GM12878 (cell line): ENCODE results near the gene KRTAP10-1. TPM values are rescaled to one million over a fixed set of nuclear protein-coding genes. Genes with fewer than 3 reads are reported as not detected.

Experiments
- ATAC-seq: fragments of 200-7000 bp; cut with Tn5 transposase; 3 replicates; pipeline ENCODE4 v1.9.1; 2020; ENCODE audit warnings: mild to moderate bottlenecking, moderate library complexity
- BruUV-seq: library from RNA; stranded (reverse); fragments of 400-500 nt; replicated peaks from 2 replicates; lab custom pipeline; 2021; lab: Mats Ljungman, UMichigan
- CTCF ChIA-PET: fragments of 300-600 bp; sonication (Branson Sonifier 250); formaldehyde crosslinking; extraction: SDS; loops from one replicate; lab custom pipeline; 2021; ENCODE audit warnings: inconsistent platforms; lab: Yijun Ruan, JAX
- POLR2A ChIA-PET: fragments of 350-600 bp; formaldehyde crosslinking; extraction: SDS; loops from one replicate; lab custom pipeline; 2021; ENCODE audit warnings: inconsistent platforms; lab: Charles Lee
- RAD21 ChIA-PET: fragments of 300-600 bp; sonication (Branson Sonifier 250); formaldehyde crosslinking; loops from one replicate; lab custom pipeline; 2023; ENCODE audit warnings: antibody characterized with exemption; ENCODE audit not compliant: unreplicated experiment; lab: Charles Lee
- SMC1A ChIA-PET: fragments of 300-600 bp; sonication (Branson Sonifier 250); formaldehyde crosslinking; loops from one replicate; lab custom pipeline; 2023; ENCODE audit not compliant: unreplicated experiment, uncharacterized antibody; lab: Charles Lee
- DNase-seq: peaks from one replicate; pipeline ENCODE4 v3.0.0-alpha.2; 2011; ENCODE audit warnings: low read depth, low spot score
- FAIRE-seq: peaks from 3 replicates; lab custom pipeline; 2011; peaks lifted over from hg19 to GRCh38; lab: Jason Lieb, UNC
- H2AFZ ChIP-seq: 2 replicates; pipeline ENCODE4 v1.6.0; 2011; ENCODE audit warnings: low read depth, low read length, control low read depth; ENCODE audit not compliant: control insufficient read depth
- H3K27ac ChIP-seq: 2 replicates; pipeline ENCODE4 v1.5.1; 2011; ENCODE audit warnings: control low read depth; ENCODE audit not compliant: control insufficient read depth, insufficient read depth
- H3K27me3 ChIP-seq, 2 experiments: replicated peaks in 1 of 2; 2 replicates each; pipeline versions ENCODE4 v1.6.0 to v1.6.1; 2011; ENCODE audit warnings: low read length in 1 of 2; ENCODE audit not compliant: control insufficient read depth in 2 of 2, insufficient read depth in 2 of 2
- H3K36me3 ChIP-seq, 2 experiments: 2 replicates each; pipeline ENCODE4 v1.5.1; 2011; ENCODE audit warnings: low read length in 1 of 2; ENCODE audit not compliant: control insufficient read depth in 2 of 2, insufficient read depth in 2 of 2
- H3K4me1 ChIP-seq: 2 replicates; pipeline ENCODE4 v1.6.1; 2011; ENCODE audit warnings: mild to moderate bottlenecking, low read length, moderate library complexity, mixed read lengths; ENCODE audit not compliant: control insufficient read depth, insufficient read depth
- H3K4me2 ChIP-seq: 2 replicates; pipeline ENCODE4 v1.6.0; 2011; ENCODE audit warnings: control low read depth; ENCODE audit not compliant: control insufficient read depth, insufficient read depth
- H3K4me3 ChIP-seq: fragments of 200-600 bp; sonication (generic); 2 replicates; pipeline ENCODE4 v1.5.1; 2016
- H3K79me2 ChIP-seq: 2 replicates; pipeline ENCODE4 v1.6.0; 2011; ENCODE audit warnings: low read length; ENCODE audit not compliant: control insufficient read depth, insufficient read depth
- H3K9ac ChIP-seq: 2 replicates; pipeline ENCODE4 v1.8.0; 2011; ENCODE audit warnings: low read length, control low read depth, mixed read lengths; ENCODE audit not compliant: control insufficient read depth, insufficient read depth
- H3K9me3 ChIP-seq: replicated peaks from 3 replicates; pipeline ENCODE4 v1.5.1; 2011; ENCODE audit warnings: mild to moderate bottlenecking, low read length; ENCODE audit not compliant: control insufficient read depth, insufficient read depth
- H4K20me1 ChIP-seq: 2 replicates; pipeline ENCODE4 v1.6.0; 2011; ENCODE audit not compliant: control insufficient read depth, insufficient read depth
- ATF3 ChIP-seq: IDR thresholded peaks from 2 replicates; pipeline ENCODE4 v1.6.1; 2011; ENCODE audit warnings: low read depth, mild to moderate bottlenecking, low read length, moderate library complexity, borderline replicate concordance; ENCODE audit errors: extremely low read depth
- BCL11A ChIP-seq: IDR thresholded peaks from 2 replicates; pipeline ENCODE4 v1.6.1; 2011; ENCODE audit warnings: low read depth, low read length
- CEBPB ChIP-seq, 2 experiments: fragments of 150-350 bp in 1 of 2; IDR thresholded peaks; 2 replicates each; pipeline ENCODE4 v1.6.1; 2012 to 2014; ENCODE audit warnings: low read depth in 2 of 2, low read length in 2 of 2, borderline replicate concordance in 1 of 2, inconsistent platforms in 1 of 2
- E4F1 ChIP-seq: fragments of 450-650 bp; IDR thresholded peaks from 2 replicates; pipeline ENCODE4 v1.6.1; 2018; ENCODE audit warnings: borderline replicate concordance, mild to moderate bottlenecking; ENCODE audit not compliant: partially characterized antibody
- HCFC1 ChIP-seq: fragments of 150-350 bp; IDR thresholded peaks from 2 replicates; pipeline ENCODE4 v1.6.1; 2014; ENCODE audit warnings: low read length
- HDAC6 ChIP-seq: fragments of 200-600 bp; sonication (generic); IDR thresholded peaks from one replicate; pipeline ENCODE4 v1.8.0; 2017; ENCODE audit warnings: antibody characterized with exemption; ENCODE audit not compliant: unreplicated experiment
- JUNB ChIP-seq: IDR thresholded peaks from 2 replicates; pipeline ENCODE4 v1.6.1; 2016; ENCODE audit warnings: antibody characterized with exemption, mild to moderate bottlenecking
- MYC ChIP-seq: IDR thresholded peaks from 2 replicates; pipeline ENCODE4 v1.6.1; 2011; ENCODE audit warnings: mild to moderate bottlenecking, low read length, moderate library complexity, inconsistent platforms; ENCODE audit not compliant: insufficient read depth, insufficient replicate concordance, insufficient read length, severe bottlenecking
- NR2C2 ChIP-seq: IDR thresholded peaks from 2 replicates; pipeline ENCODE4 v1.6.1; 2011; ENCODE audit warnings: borderline replicate concordance, low read depth; ENCODE audit not compliant: control insufficient read depth, insufficient read length
- SMAD5 ChIP-seq: IDR thresholded peaks from 2 replicates; pipeline ENCODE4 v1.6.1; 2016; ENCODE audit warnings: antibody characterized with exemption, low read depth
- TARDBP ChIP-seq: IDR thresholded peaks from 2 replicates; pipeline ENCODE4 v1.6.1; 2016; ENCODE audit warnings: borderline replicate concordance
- YY1 ChIP-seq: IDR thresholded peaks from 2 replicates; pipeline ENCODE4 v1.6.1; 2011; ENCODE audit warnings: low read depth, mild to moderate bottlenecking, low read length
- ZBTB40 ChIP-seq: fragments of 450-650 bp; IDR thresholded peaks from 2 replicates; pipeline ENCODE4 v1.6.1; 2016; ENCODE audit warnings: mild to moderate bottlenecking, moderate library complexity, borderline replicate concordance
- WGBS: methylation state at CpG from one replicate; pipeline ENCODE4 v1.1.6; 2016; ENCODE audit warnings: low lambda C conversion rate; ENCODE audit not compliant: insufficient replicate concordance, insufficient coverage; ENCODE audit errors: missing lambda C conversion rate; 5-methylcytosine and 5-hydroxymethylcytosine counted together
- in situ Hi-C: fragments of 300-500 bp; cut with MboI; formaldehyde crosslinking; loops from 9 replicates; pipeline ENCODE4 v1.14.3; 2018; ENCODE audit warnings: mixed read lengths
- intact Hi-C: fragments of 100-400 bp; cut with micrococcal nuclease; formaldehyde crosslinking; loops from one replicate; pipeline ENCODE4 v1.14.2; 2022; ENCODE audit not compliant: unreplicated experiment
- polyA plus RNA-seq, 11 experiments: library from polyadenylated mRNA; depleted of rRNA in 4 of 11; unstranded in 6 of 11; stranded (reverse) in 5 of 11; fragments of >200 nt; fragmentation: Nextera tagmentation in 4 of 11; fragmentation: Illumina TruSeq in 1 of 11; extraction: Ambion mirVana in 4 of 11; extraction: Trizol in 1 of 11; gene quantifications; 1 replicate in 1 of 11; 2 replicates in 10 of 11; pipeline versions ENCODE4 v1.2.1 to v1.2.3, GENCODE V29; 2011 to 2016; ENCODE audit warnings: inconsistent platforms in 2 of 11, missing spikeins in 2 of 11, low read depth in 1 of 11
- total RNA-seq, 4 experiments: library from RNA; depleted of rRNA in 3 of 4; stranded (reverse); fragments of >200 nt in 3 of 4; fragmentation: Illumina TruSeq in 1 of 4; extraction: Trizol in 1 of 4; gene quantifications; 2 replicates each; pipeline versions ENCODE4 v1.2.1 to v1.2.3, GENCODE V29; 2013 to 2021

Gene KRTAP10-1
- total and polyA plus RNA-seq, 10 of the 15 experiments (the other 5 are each of a cell fraction or from before 2014, with no cell fraction given), result not detected

GRCh38 chr21:44585892-44586291, 45.9 kb upstream of the KRTAP10-1 start:
- no peak overlapping the region for H3K4me2 ChIP-seq
- ChIA-PET CTCF (no interaction called here), POLR2A (no interaction called here), RAD21 (no interaction called here), SMC1A (no interaction called here)
- H3K9ac ChIP-seq, result no peak overlapping the region
- no peaks in the 10 kb centered on the region for H3K27me3 ChIP-seq
- H3K27ac ChIP-seq, result no peak overlapping the region
- no peaks in the 10 kb centered on the region for H4K20me1 ChIP-seq
- H3K36me3 ChIP-seq, result no peaks in the 10 kb centered on the region
- no TSS peak for BruUV-seq
- H2AFZ ChIP-seq, result no peak overlapping the region
- DNase-seq (no peak), ATAC-seq (no peak), FAIRE-seq (no peak)
- TF ChIP-seq MYC (no peak), SMAD5 (no peak), HCFC1 (no peak), E4F1 (no peak), NR2C2 (no peak), HDAC6 (no peak), ATF3 (no peak), ZBTB40 (no peak), CEBPB (IDR thresholded peaks at IDR 0.05; ENCODE audit: borderline replicate concordance in 1 of 2, low read depth in 2 of 2, low read length in 2 of 2) (no peak), BCL11A (no peak), TARDBP (no peak), YY1 (no peak), JUNB (no peak)
- H3K79me2 ChIP-seq, result no peaks in the 10 kb centered on the region
- intact Hi-C loops (no loop called here), in situ Hi-C loops (no loop called here)
- 28% methylated on average over 3 of the region's 3 CpGs for WGBS
- no peaks in the 10 kb centered on the region for H3K4me1 ChIP-seq
- peaks cover 4% of the 10 kb centered on the region; the same call in 2 of the 3 replicates for H3K9me3 ChIP-seq
- H3K4me3 ChIP-seq, result no peak overlapping the region
